GM12801 (cell line): ENCODE measurements around the gene CYP51A1.

Source experiments
- TF ChIP-seq, protein P1 (sequence below): IDR thresholded peaks from one replicate; pipeline ENCODE4 v1.5.1; 2011; ENCODE audit warnings: control low read depth; ENCODE audit not compliant: insufficient read length; ENCODE audit errors: extremely low read depth

The CYP51A1 gene

GRCh38 chr7:92075455-92076158, 58.7 kb downstream of the CYP51A1 start:
- TF ChIP-seq, protein P1, sequence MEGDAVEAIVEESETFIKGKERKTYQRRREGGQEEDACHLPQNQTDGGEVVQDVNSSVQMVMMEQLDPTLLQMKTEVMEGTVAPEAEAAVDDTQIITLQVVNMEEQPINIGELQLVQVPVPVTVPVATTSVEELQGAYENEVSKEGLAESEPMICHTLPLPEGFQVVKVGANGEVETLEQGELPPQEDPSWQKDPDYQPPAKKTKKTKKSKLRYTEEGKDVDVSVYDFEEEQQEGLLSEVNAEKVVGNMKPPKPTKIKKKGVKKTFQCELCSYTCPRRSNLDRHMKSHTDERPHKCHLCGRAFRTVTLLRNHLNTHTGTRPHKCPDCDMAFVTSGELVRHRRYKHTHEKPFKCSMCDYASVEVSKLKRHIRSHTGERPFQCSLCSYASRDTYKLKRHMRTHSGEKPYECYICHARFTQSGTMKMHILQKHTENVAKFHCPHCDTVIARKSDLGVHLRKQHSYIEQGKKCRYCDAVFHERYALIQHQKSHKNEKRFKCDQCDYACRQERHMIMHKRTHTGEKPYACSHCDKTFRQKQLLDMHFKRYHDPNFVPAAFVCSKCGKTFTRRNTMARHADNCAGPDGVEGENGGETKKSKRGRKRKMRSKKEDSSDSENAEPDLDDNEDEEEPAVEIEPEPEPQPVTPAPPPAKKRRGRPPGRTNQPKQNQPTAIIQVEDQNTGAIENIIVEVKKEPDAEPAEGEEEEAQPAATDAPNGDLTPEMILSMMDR, result no peak

- TF ChIP-seq, protein P1, result no peak
These were observed 61.6 kb downstream of the CYP51A1 start for GRCh38 chr7:92072708-92073107.

DNA sequence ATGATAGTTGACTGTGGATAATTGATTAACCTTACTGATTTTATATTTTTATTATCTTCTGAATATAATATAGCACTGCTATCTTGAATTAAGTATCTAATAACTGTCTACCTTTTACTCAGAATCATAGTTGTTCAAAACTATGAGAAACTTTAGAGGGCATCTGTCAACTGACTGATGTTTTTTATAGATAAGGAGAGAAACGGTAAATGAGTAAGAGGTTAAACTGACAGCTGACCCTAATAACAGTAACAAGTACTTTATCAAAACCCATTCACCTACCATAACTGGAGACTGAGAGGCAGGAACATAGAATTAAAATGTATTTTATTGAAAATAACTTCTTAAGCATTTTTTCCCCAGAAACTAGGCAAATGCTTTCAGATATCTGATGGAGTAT, 62.2 kb downstream of the CYP51A1 start:
- TF ChIP-seq, protein P1, result no peak

- TF ChIP-seq, protein P1, result no peak
These were observed 63.2 kb downstream of the CYP51A1 start for GRCh38 chr7:92071032-92071431.

GRCh38 chr7:92064438-92065029, 69.7 kb downstream of the CYP51A1 start:
- TF ChIP-seq, protein P1, result no peak
